H1 (cell line): ENCODE measurements around the gene APOBR. TPM values are rescaled to one million over a fixed set of nuclear protein-coding genes. Genes with fewer than 3 reads are reported as not detected.

Experiments used
- CTCF ChIA-PET: fragments of 300-600 bp; sonication (Branson Sonifier 250); formaldehyde crosslinking; loops from one replicate; lab custom pipeline; 2021; ENCODE audit not compliant: partially characterized antibody; lab: Charles Lee
- POLR2A ChIA-PET: fragments of 300-600 bp; sonication (Branson Sonifier 250); formaldehyde crosslinking; loops from one replicate; lab custom pipeline; 2021; ENCODE audit warnings: inconsistent platforms; ENCODE audit not compliant: partially characterized antibody; lab: Charles Lee
- DNase-seq, 2 experiments: peaks; one replicate each; pipeline versions ENCODE4 v3.0.0 to v3.0.0-alpha.2; 2010 to 2022; ENCODE audit warnings: low spot score in 2 of 2, low read depth in 1 of 2, mixed read lengths in 1 of 2
- FAIRE-seq: peaks from 2 replicates; lab custom pipeline; 2011; peaks lifted over from hg19 to GRCh38; lab: Jason Lieb, UNC
- H2AFZ ChIP-seq: 2 replicates; pipeline ENCODE4 v1.8.1; 2012; ENCODE audit warnings: low read length, inconsistent platforms
- H2AK5ac ChIP-seq: 2 replicates; pipeline ENCODE4 v1.6.1; 2013; ENCODE audit warnings: low read depth, low read length
- H2BK120ac ChIP-seq: replicated peaks from 2 replicates; pipeline ENCODE3; 2013; ENCODE audit warnings: low read depth, low read length, inconsistent platforms
- H2BK12ac ChIP-seq: 2 replicates; pipeline ENCODE4 v1.6.1; 2013; ENCODE audit warnings: low read depth, low read length
- H2BK15ac ChIP-seq: 2 replicates; pipeline ENCODE4 v1.6.1; 2013; ENCODE audit warnings: low read length
- H2BK20ac ChIP-seq: 2 replicates; pipeline ENCODE4 v1.6.1; 2013; ENCODE audit warnings: low read length
- H2BK5ac ChIP-seq: 2 replicates; pipeline ENCODE4 v1.6.1; 2013; ENCODE audit warnings: low read depth, low read length
- H3K14ac ChIP-seq: 2 replicates; pipeline ENCODE4 v1.6.1; 2013; ENCODE audit warnings: inconsistent platforms; ENCODE audit not compliant: insufficient read length
- H3K18ac ChIP-seq: 2 replicates; pipeline ENCODE4 v1.6.1; 2013; ENCODE audit warnings: low read length; ENCODE audit errors: extremely low read depth
- H3K23ac ChIP-seq: 2 replicates; pipeline ENCODE4 v1.6.1; 2013; ENCODE audit warnings: inconsistent platforms; ENCODE audit not compliant: insufficient read length
- H3K23me2 ChIP-seq: 2 replicates; pipeline ENCODE4 v1.6.1; 2013; ENCODE audit warnings: low read depth, low read length
- H3K27ac ChIP-seq: 2 replicates; pipeline ENCODE4 v1.6.1; 2011; ENCODE audit warnings: low read depth, low read length, inconsistent platforms
- H3K27me3 ChIP-seq, 4 experiments: replicated peaks in 1 of 4; 1 replicate in 1 of 4; 2 replicates in 3 of 4; pipeline versions ENCODE4 v1.6.1 to v1.8.1; 2011 to 2013; ENCODE audit warnings: low read length in 3 of 4, mild to moderate bottlenecking in 3 of 4, inconsistent platforms in 2 of 4, mixed read lengths in 2 of 4, moderate library complexity in 1 of 4; ENCODE audit not compliant: control insufficient read depth in 3 of 4, insufficient read depth in 3 of 4; ENCODE audit errors: extremely low read depth in 1 of 4
- H3K36me3 ChIP-seq, 4 experiments: 2 replicates each; pipeline versions ENCODE4 v1.6.1 to v1.8.1; 2011 to 2013; ENCODE audit warnings: mild to moderate bottlenecking in 4 of 4, low read length in 3 of 4, moderate library complexity in 2 of 4, control low read depth in 1 of 4, inconsistent platforms in 1 of 4; ENCODE audit not compliant: insufficient read depth in 4 of 4, control insufficient read depth in 2 of 4
- H3K4ac ChIP-seq: replicated peaks from 2 replicates; pipeline ENCODE3; 2013; ENCODE audit warnings: low read length, low read depth, mixed read lengths, inconsistent platforms; ENCODE audit not compliant: insufficient read length
- H3K4me1 ChIP-seq, 4 experiments: replicated peaks in 1 of 4; 1 replicate in 1 of 4; 2 replicates in 3 of 4; pipeline versions ENCODE4 v1.6.1 to v1.8.1; 2011 to 2013; ENCODE audit warnings: low read length in 3 of 4, inconsistent platforms in 2 of 4, mixed read lengths in 1 of 4; ENCODE audit not compliant: insufficient read depth in 4 of 4, control insufficient read depth in 3 of 4
- H3K4me2 ChIP-seq, 2 experiments: 2 replicates each; pipeline versions ENCODE4 v1.6.1 to v1.8.1; 2011 to 2013; ENCODE audit warnings: low read depth in 2 of 2, low read length in 2 of 2, control low read depth in 1 of 2, inconsistent platforms in 1 of 2, mild to moderate bottlenecking in 1 of 2; ENCODE audit not compliant: insufficient read depth in 1 of 2
- H3K4me3 ChIP-seq, 4 experiments: fragments of 200-600, 300-600 bp in 1 of 4; sonication (generic), shearing (Covaris generic), sonication (Bioruptor Twin) in 1 of 4; 2 replicates each; pipeline versions ENCODE4 v1.5.1 to v1.8.1; 2011 to 2016; ENCODE audit warnings: low read length in 4 of 4, low read depth in 3 of 4, control low read depth in 2 of 4, inconsistent platforms in 2 of 4, mild to moderate bottlenecking in 2 of 4, mixed read lengths in 1 of 4, moderate library complexity in 1 of 4; ENCODE audit not compliant: insufficient read depth in 2 of 4; ENCODE audit errors: extremely low read depth in 1 of 4
- H3K56ac ChIP-seq: replicated peaks from 2 replicates; pipeline ENCODE3; 2013; ENCODE audit warnings: low read depth, mild to moderate bottlenecking, mixed read lengths, low read length, inconsistent platforms; ENCODE audit not compliant: insufficient read length
- H3K79me1 ChIP-seq: 2 replicates; pipeline ENCODE4 v1.6.1; 2013; ENCODE audit warnings: low read depth, low read length, control low read depth
- H3K79me2 ChIP-seq, 2 experiments: 2 replicates each; pipeline versions ENCODE4 v1.6.1 to v1.8.1; 2012 to 2013; ENCODE audit warnings: low read length in 2 of 2, mild to moderate bottlenecking in 2 of 2, inconsistent platforms in 1 of 2; ENCODE audit not compliant: insufficient read depth in 2 of 2, control insufficient read depth in 1 of 2
- H3K9ac ChIP-seq, 4 experiments: replicated peaks in 1 of 4; 1 replicate in 1 of 4; 2 replicates in 3 of 4; pipeline versions ENCODE4 v1.6.1 to v1.8.1; 2011 to 2013; ENCODE audit warnings: low read depth in 3 of 4, low read length in 3 of 4, control low read depth in 2 of 4, mild to moderate bottlenecking in 2 of 4, moderate library complexity in 2 of 4, inconsistent platforms in 1 of 4; ENCODE audit errors: extremely low read depth in 1 of 4
- H3K9me3 ChIP-seq, 2 experiments: 2 replicates each; pipeline versions ENCODE4 v1.6.1 to v1.8.1; 2012 to 2013; ENCODE audit warnings: mild to moderate bottlenecking in 2 of 2, moderate library complexity in 2 of 2, control low read depth in 1 of 2, inconsistent platforms in 1 of 2, low read depth in 1 of 2, low read length in 1 of 2, mixed read lengths in 1 of 2; ENCODE audit not compliant: insufficient read depth in 2 of 2
- H4K20me1 ChIP-seq, 2 experiments: replicated peaks in 1 of 2; 2 replicates each; pipeline versions ENCODE3 to v1.8.1; 2011 to 2013; ENCODE audit warnings: inconsistent platforms in 2 of 2, low read length in 2 of 2, mild to moderate bottlenecking in 1 of 2; ENCODE audit not compliant: insufficient read depth in 2 of 2, control insufficient read depth in 1 of 2
- H4K5ac ChIP-seq: 2 replicates; pipeline ENCODE4 v1.6.1; 2013; ENCODE audit warnings: low read length, low read depth, mixed read lengths, inconsistent platforms; ENCODE audit not compliant: insufficient read length
- H4K8ac ChIP-seq: 2 replicates; pipeline ENCODE4 v1.8.0; 2013; ENCODE audit warnings: mild to moderate bottlenecking, moderate library complexity, low read length, inconsistent platforms; ENCODE audit not compliant: insufficient read depth; ENCODE audit errors: extremely low read depth
- H4K91ac ChIP-seq: replicated peaks from 2 replicates; pipeline ENCODE3; 2013; ENCODE audit warnings: low read length, mixed read lengths, inconsistent platforms; ENCODE audit not compliant: insufficient read length
- EP300 ChIP-seq, 2 experiments: IDR thresholded peaks; 1 replicate in 1 of 2; 2 replicates in 1 of 2; pipeline ENCODE4 v1.6.1; 2011 to 2012; ENCODE audit warnings: low read depth in 2 of 2, low read length in 2 of 2, mild to moderate bottlenecking in 2 of 2, borderline replicate concordance in 1 of 2, inconsistent platforms in 1 of 2, moderate library complexity in 1 of 2
- EZH2 ChIP-seq: fragments of 200-600 bp; sonication (generic); IDR thresholded peaks from 2 replicates; pipeline ENCODE4 v1.7.1; 2012; ENCODE audit warnings: low read depth, mild to moderate bottlenecking, moderate library complexity, low read length, inconsistent platforms; ENCODE audit not compliant: severe bottlenecking
- GABPA ChIP-seq: IDR thresholded peaks from 2 replicates; pipeline ENCODE4 v1.6.1; 2011; ENCODE audit warnings: mild to moderate bottlenecking, low read length, moderate library complexity, borderline replicate concordance; ENCODE audit not compliant: insufficient read depth
- JUN ChIP-seq: IDR thresholded peaks from 2 replicates; pipeline ENCODE4 v1.6.1; 2011; ENCODE audit warnings: low read depth, mild to moderate bottlenecking, improper control_type of control experiment, low read length
- WGBS, 2 experiments: shearing (Covaris generic) in 1 of 2; methylation state at CpG; one replicate each; pipeline versions ENCODE4 v1.1.6 to v1.1.7; 2013 to 2015; ENCODE audit warnings: low lambda C conversion rate in 2 of 2, mixed read lengths in 2 of 2, inconsistent platforms in 1 of 2, low coverage in 1 of 2, missing lambda C conversion rate in 1 of 2; ENCODE audit not compliant: insufficient replicate concordance in 2 of 2, insufficient coverage in 1 of 2, insufficient read length in 1 of 2; ENCODE audit errors: extremely low coverage in 1 of 2, missing lambda C conversion rate in 1 of 2; 5-methylcytosine and 5-hydroxymethylcytosine counted together
- polyA plus RNA-seq, 7 experiments: library from polyadenylated mRNA; depleted of rRNA in 3 of 7; stranded (reverse) in 5 of 7; unstranded in 2 of 7; fragments of >200 nt in 5 of 7; fragments of 200-250 nt in 2 of 7; gene quantifications; 1 replicate in 5 of 7; 2 replicates in 1 of 7; 4 replicates in 1 of 7; pipeline versions ENCODE4 v1.2.1 to v1.2.3, GENCODE V29; 2011 to 2013; ENCODE audit warnings: missing spikeins in 2 of 7, mixed read lengths in 2 of 7
- total RNA-seq: library from RNA; stranded (reverse); fragmentation: NEBNext Ultra II Directional; extraction: Animal tissue kit (Norgen Biotek cat#: 25700); gene quantifications from 2 replicates; pipeline ENCODE4 v1.2.1, GENCODE V29; 2021

Gene APOBR
- total and polyA plus RNA-seq, 2 of the 8 experiments (the other 6 are each of a cell fraction or from before 2014, with no cell fraction given): not detected

DNA sequence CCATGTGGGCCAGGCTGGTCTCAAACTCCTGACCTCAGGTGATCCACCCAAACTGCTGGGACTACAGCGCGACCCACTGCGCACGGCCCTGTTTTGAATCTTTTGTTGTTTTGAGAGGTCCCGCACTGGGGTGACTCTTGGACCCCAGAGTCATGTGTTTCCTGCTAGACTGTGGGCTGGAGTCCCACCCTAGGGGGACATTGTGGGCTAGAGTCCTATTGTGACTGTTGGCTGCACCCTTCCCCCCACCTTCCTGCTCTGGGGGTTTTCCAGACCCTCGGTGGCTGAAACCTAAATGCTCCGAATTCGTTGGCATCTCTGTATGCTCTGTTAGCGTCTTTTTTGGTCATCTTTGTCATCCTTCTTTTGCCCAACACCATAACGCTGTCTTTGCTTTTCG lies 28.3 kb downstream of the APOBR start:
- Histone ChIP-seq H3K14ac (no peak overlapping the region), H3K27me3 (no peaks in the 10 kb centered on the region), H2BK15ac (no peak overlapping the region), H2BK5ac (no peak overlapping the region), H4K20me1 (no peaks in the 10 kb centered on the region), H3K23ac (no peak overlapping the region), H4K91ac (no peak overlapping the region), H2AK5ac (no peak overlapping the region), H3K4ac (no peak overlapping the region), H3K4me2 (no peak overlapping the region), H3K4me3 (no peak overlapping the region), H3K9ac (no peak overlapping the region), H2AFZ (no peak overlapping the region; the same call in 1 of the 2 replicates), H3K9me3 (no peaks in the 10 kb centered on the region), H3K79me2 (no peaks in the 10 kb centered on the region), H3K23me2 (no peaks in the 10 kb centered on the region), H2BK120ac (no peak overlapping the region), H3K27ac (no peak overlapping the region), H3K18ac (no peak overlapping the region; the same call in 1 of the 2 replicates), H3K4me1 (no peaks in the 10 kb centered on the region), H4K5ac (no peak overlapping the region), H3K79me1 (no peaks in the 10 kb centered on the region), H3K36me3 (no peaks in the 10 kb centered on the region), H2BK12ac (no peak overlapping the region), H2BK20ac (no peak overlapping the region), H3K56ac (no peak overlapping the region), H4K8ac (0 out of 2 replicates have a peak overlapping the region, but pooled peaks have one; percentile 57)
- no peak for FAIRE-seq
- CTCF ChIA-PET: no interaction called here
- WGBS, 2 experiments: 91% methylated on average over 11 of the region's 11 CpGs; no CpG with 5 or more reads in 1 of the 2 experiments
- no peak for DNase-seq
- POLR2A ChIA-PET: no interaction called here
- no peak for TF ChIP-seq EZH2
- no peak for TF ChIP-seq EP300 (IDR thresholded peaks at IDR 0.05; ENCODE audit: borderline replicate concordance in 1 of 2, low read depth in 2 of 2, low read length in 2 of 2)
- TF ChIP-seq JUN: no peak
- TF ChIP-seq GABPA: no peak
